IPS-11a (cell line): Measurements from ENCODE around the gene HNRNPH3.

ENCODE experiments used
- H3K4me3 ChIP-seq: one replicate; pipeline ENCODE4 v1.5.1; 2013; ENCODE audit warnings: low read depth, low read length, control low read depth

HNRNPH3 gene

GRCh38 chr10:68330852-68331454 is 911 bp upstream of the HNRNPH3 start:
- H3K4me3 ChIP-seq, result peak overlapping the region; percentile 95

GRCh38 chr10:68332259-68333057 is 594 bp downstream of the HNRNPH3 start, which contains the start of gene PBLD:
Gene PBLD (minus strand): TSS chr10:68332928. CDS start chr10:68306844, 26,084 bp downstream.
- peak within 1 kb of the TSS; percentile 95 for H3K4me3 ChIP-seq

GRCh38 chr10:68333058-68333395 is 1.2 kb downstream of the HNRNPH3 start:
- peak overlapping the region; percentile 95 for H3K4me3 ChIP-seq

- peak overlapping the region; percentile 95 for H3K4me3 ChIP-seq
These were observed 1.9 kb downstream of the HNRNPH3 start for GRCh38 chr10:68333440-68334431.

- H3K4me3 ChIP-seq, result peak overlapping the region; percentile 95
These were observed 3.0 kb downstream of the HNRNPH3 start for GRCh38 chr10:68334672-68335467.

GRCh38 chr10:68336754-68337351 is 5.0 kb downstream of the HNRNPH3 start:
- H3K4me3 ChIP-seq, result no peak overlapping the region

- H3K4me3 ChIP-seq, result no peak overlapping the region
These were observed 8.7 kb downstream of the HNRNPH3 start for GRCh38 chr10:68340358-68341080.

GRCh38 chr10:68342909-68343516 is 11.1 kb downstream of the HNRNPH3 start:
- no peak overlapping the region for H3K4me3 ChIP-seq

- no peak overlapping the region for H3K4me3 ChIP-seq
These were observed 13.8 kb downstream of the HNRNPH3 start for GRCh38 chr10:68345621-68346020.

GRCh38 chr10:68346774-68347173 is 14.9 kb downstream of the HNRNPH3 start:
- H3K4me3 ChIP-seq, result no peak overlapping the region

GRCh38 chr10:68348265-68348741 is 16.4 kb downstream of the HNRNPH3 start:
- no peak overlapping the region for H3K4me3 ChIP-seq

GRCh38 chr10:68353537-68353936 is 21.7 kb downstream of the HNRNPH3 start:
- H3K4me3 ChIP-seq, result no peak overlapping the region

GRCh38 chr10:68359189-68359588 is 27.3 kb downstream of the HNRNPH3 start:
- H3K4me3 ChIP-seq, result no peak overlapping the region

GRCh38 chr10:68362590-68362989 is 30.7 kb downstream of the HNRNPH3 start:
- H3K4me3 ChIP-seq, result no peak overlapping the region

- H3K4me3 ChIP-seq, result no peak overlapping the region
These were observed 32.4 kb downstream of the HNRNPH3 start for GRCh38 chr10:68364101-68364886.

- no peak overlapping the region for H3K4me3 ChIP-seq
These were observed 33.7 kb downstream of the HNRNPH3 start for GRCh38 chr10:68365611-68366010.

- H3K4me3 ChIP-seq, result no peak overlapping the region
These were observed 34.7 kb downstream of the HNRNPH3 start for GRCh38 chr10:68366600-68366999.

GRCh38 chr10:68367121-68367520 is 35.3 kb downstream of the HNRNPH3 start:
- no peak overlapping the region for H3K4me3 ChIP-seq
